A549 (cell line): ENCODE data around the gene GGA2. TPM values are rescaled to one million over a fixed set of nuclear protein-coding genes. Genes with fewer than 3 reads are reported as not detected.

Experiments used
- ATAC-seq, 2 experiments: fragments of 200-7000 bp in 1 of 2; fragments of >200 bp in 1 of 2; cut with Nextera tagmentation in 1 of 2; cut with Tn5 transposase in 1 of 2; 3 replicates each; pipeline versions ENCODE4 v1.8.0 to v1.9.1; 2018 to 2020; ENCODE audit warnings: mild to moderate bottlenecking in 1 of 2, moderate library complexity in 1 of 2
- CTCF ChIA-PET: fragments of 300-600 bp; sonication (Branson Sonifier 250); formaldehyde crosslinking; extraction: SDS; loops from one replicate; lab custom pipeline; 2021; ENCODE audit warnings: antibody characterized with exemption, inconsistent platforms; lab: Yijun Ruan, JAX
- POLR2A ChIA-PET: fragments of 350-600 bp; formaldehyde crosslinking; extraction: SDS; loops from one replicate; lab custom pipeline; 2021; ENCODE audit warnings: antibody characterized with exemption, inconsistent platforms; lab: Yijun Ruan, JAX
- DNase-seq, 2 experiments: peaks; one replicate each; pipeline versions ENCODE4 v3.0.0 to v3.0.0-alpha.2; 2011 to 2016; ENCODE audit warnings: low read depth in 1 of 2, low spot score in 1 of 2
- FAIRE-seq: peaks from 2 replicates; lab custom pipeline; 2011; peaks lifted over from hg19 to GRCh38; lab: Jason Lieb, UNC
- H3K27ac ChIP-seq, 2 experiments: fragments of >200 bp; sonication (Bioruptor Twin); formaldehyde crosslinking; 3 replicates each; pipeline ENCODE4 v1.5.1; 2016 to 2017
- H3K4me1 ChIP-seq: fragments of >200 bp; sonication (Bioruptor Twin); formaldehyde crosslinking; 3 replicates; pipeline ENCODE4 v1.6.1; 2016
- H3K4me2 ChIP-seq: fragments of >200 bp; sonication (Bioruptor Twin); formaldehyde crosslinking; 3 replicates; pipeline ENCODE4 v1.6.1; 2016
- H3K4me3 ChIP-seq: fragments of >200 bp; sonication (Bioruptor Twin); formaldehyde crosslinking; 3 replicates; pipeline ENCODE4 v1.5.1; 2016
- H3K9me3 ChIP-seq: fragments of >200 bp; sonication (Bioruptor Twin); formaldehyde crosslinking; 3 replicates; pipeline ENCODE4 v1.6.1; 2016
- EHMT2 ChIP-seq: fragments of 200-600 bp; sonication (generic); IDR thresholded peaks from 2 replicates; pipeline ENCODE4 v1.6.1; 2016; ENCODE audit warnings: antibody characterized with exemption, low read depth, mild to moderate bottlenecking, moderate library complexity
- ESRRA ChIP-seq: fragments of 150-350 bp; IDR thresholded peaks from 2 replicates; pipeline ENCODE4 v1.6.1; 2014; ENCODE audit warnings: mild to moderate bottlenecking, low read length, borderline replicate concordance
- FOSL2 ChIP-seq, 2 experiments: fragments of 450-650 bp in 1 of 2; fragments of >200 bp in 1 of 2; sonication (Bioruptor Twin) in 1 of 2; formaldehyde crosslinking; IDR thresholded peaks; 2 replicates each; pipeline versions ENCODE4 v1.5.0 to v1.6.1; 2016 to 2020; ENCODE audit warnings: mild to moderate bottlenecking in 1 of 2, moderate library complexity in 1 of 2
- FOXS1 ChIP-seq: fragments of 250-450 bp; sonication (Bioruptor Pico); IDR thresholded peaks from 2 replicates; pipeline ENCODE4 v1.5.0; 2020; ENCODE audit warnings: mild to moderate bottlenecking, moderate library complexity
- HOXA7 ChIP-seq: fragments of 250-450 bp; sonication (Bioruptor Pico); IDR thresholded peaks from 2 replicates; pipeline ENCODE4 v1.5.0; 2020; ENCODE audit warnings: mild to moderate bottlenecking, moderate library complexity
- JUN ChIP-seq, 2 experiments: fragments of >200 bp; sonication (Bioruptor Twin); formaldehyde crosslinking; IDR thresholded peaks; 2 replicates in 1 of 2; 3 replicates in 1 of 2; pipeline ENCODE4 v1.6.1; 2016 to 2017
- KDM1A ChIP-seq: fragments of 200-600 bp; sonication (generic); IDR thresholded peaks from 2 replicates; pipeline ENCODE4 v1.6.1; 2016; ENCODE audit warnings: low read depth, mild to moderate bottlenecking
- MAZ ChIP-seq: fragments of 150-350 bp; IDR thresholded peaks from 2 replicates; pipeline ENCODE4 v1.6.1; 2014; ENCODE audit warnings: antibody characterized with exemption, low read depth, low read length, borderline replicate concordance
- MYC ChIP-seq: IDR thresholded peaks from 2 replicates; pipeline ENCODE4 v1.6.1; 2012; ENCODE audit warnings: mild to moderate bottlenecking, inconsistent platforms, low read length, improper control_type of control experiment, borderline replicate concordance
- NR3C1 ChIP-seq: fragments of >200 bp; sonication (Bioruptor Twin); formaldehyde crosslinking; IDR thresholded peaks from 3 replicates; pipeline ENCODE4 v1.6.1; 2017
- PHF8 ChIP-seq: fragments of 200-600 bp; sonication (generic); IDR thresholded peaks from 2 replicates; pipeline ENCODE4 v1.6.1; 2016; ENCODE audit warnings: low read depth, mild to moderate bottlenecking, antibody characterized with exemption, moderate library complexity, borderline replicate concordance
- POLR2A ChIP-seq: IDR thresholded peaks from 2 replicates; pipeline ENCODE4 v1.6.1; 2012; ENCODE audit warnings: mild to moderate bottlenecking, low read length
- TFCP2L1 ChIP-seq: fragments of 250-450 bp; sonication (Bioruptor Pico); IDR thresholded peaks from 2 replicates; pipeline ENCODE4 v1.5.0; 2021; ENCODE audit warnings: mild to moderate bottlenecking
- WGBS: methylation state at CpG from one replicate; pipeline ENCODE4 v1.1.6; 2017; ENCODE audit errors: missing lambda C conversion rate; 5-methylcytosine and 5-hydroxymethylcytosine counted together
- polyA plus RNA-seq, 4 experiments: library from polyadenylated mRNA; depleted of rRNA in 3 of 4; stranded (reverse); fragments of >200 nt; fragmentation: RNase III in 1 of 4; extraction: RNeasy Plus Mini Kit Qiagen cat#74134 plus additional on column Dnase treatment in 1 of 4; gene quantifications; 2 replicates in 3 of 4; 3 replicates in 1 of 4; pipeline ENCODE4 v1.2.3, GENCODE V29; 2011 to 2017
- TF ChIP-seq, protein P1 (sequence below): fragments of 200-600 bp; sonication (generic); IDR thresholded peaks from 2 replicates; pipeline ENCODE4 v1.6.1; 2016; ENCODE audit warnings: antibody characterized with exemption, mild to moderate bottlenecking, moderate library complexity
- TF ChIP-seq, protein P2 (sequence below): fragments of >200 bp; sonication (Bioruptor Twin); formaldehyde crosslinking; IDR thresholded peaks from 2 replicates; pipeline ENCODE4 v1.6.1; 2016
- TF ChIP-seq, protein P3 (sequence below): IDR thresholded peaks from 2 replicates; pipeline ENCODE4 v1.6.1; 2012; ENCODE audit warnings: low read depth, borderline replicate concordance
- TF ChIP-seq, protein P4 (sequence below): IDR thresholded peaks from 2 replicates; pipeline ENCODE4 v1.6.1; 2012

The GGA2 gene
- polyA plus RNA-seq, 2 of the 4 experiments (the other 2 are of a cell fraction), result 33.1 to 57.9 TPM

DNA sequence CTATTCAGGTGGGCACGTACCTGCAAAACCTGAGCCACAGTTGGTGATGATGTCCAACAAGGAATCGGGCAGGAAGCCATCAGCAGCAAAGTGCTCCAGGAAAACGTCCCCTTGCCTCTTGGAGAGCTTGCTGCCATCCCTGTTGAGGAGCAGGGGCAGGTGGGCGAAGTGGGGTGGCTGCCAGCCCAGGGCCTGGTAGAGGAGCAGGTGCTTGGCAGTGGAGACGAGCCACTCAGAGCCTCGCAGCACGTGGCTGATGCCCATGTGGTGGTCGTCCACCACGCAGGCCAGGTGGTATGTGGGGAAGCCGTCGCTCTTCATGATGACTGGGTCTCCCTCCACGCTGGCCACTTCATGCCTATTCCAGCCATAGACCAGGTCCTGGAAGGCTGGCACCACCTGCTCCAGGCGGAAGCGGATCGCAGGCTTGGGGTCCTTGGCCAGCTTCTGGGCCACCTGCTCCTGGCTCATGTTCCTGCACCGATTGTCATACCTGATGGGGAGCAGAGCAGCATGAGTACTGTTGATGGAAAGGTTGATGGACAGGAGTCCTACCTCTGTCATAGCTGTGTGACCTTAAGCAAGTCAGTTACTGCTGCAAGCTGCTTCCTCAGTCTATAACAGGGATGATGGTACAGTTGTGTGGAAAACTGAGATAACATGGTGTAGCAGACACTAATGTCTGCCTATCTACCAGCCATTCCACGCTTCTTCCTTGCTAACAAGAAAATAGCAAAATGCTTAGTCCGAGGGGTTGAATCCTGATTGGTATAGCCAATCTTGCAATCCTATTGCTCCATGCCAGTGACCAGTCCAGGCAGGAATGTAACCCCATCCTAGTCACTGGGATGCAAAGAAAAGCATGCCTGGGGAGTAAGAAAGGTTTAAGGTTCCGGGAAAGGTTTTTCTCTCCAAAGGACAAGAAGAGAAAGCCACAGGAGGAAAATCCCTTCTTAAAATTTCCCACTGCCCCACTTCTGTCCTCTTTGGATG lies 24.9 kb upstream of the GGA2 start:
- ATAC-seq, result no peak
- 0 out of 6 replicates have a peak overlapping the region, but pooled peaks of 1 of the 2 experiments have one; percentile 2 for H3K27ac ChIP-seq
- CTCF ChIA-PET, result interaction anchor here (1.4 to 3.3 kb wide), 2 partner anchors 10 to 101 kb away, joined by 3 to 12 read pairs; no protein-coding TSS in a partner anchor
- H3K4me1 ChIP-seq, result peaks cover 32% of the 10 kb centered on the region
- WGBS, result 92% methylated on average over 17 of the region's 19 CpGs
- H3K4me2 ChIP-seq, result no peak overlapping the region
- no peak for TF ChIP-seq JUN (IDR thresholded peaks at IDR 0.05)
- TF ChIP-seq, all 56 proteins: peak for 0
- POLR2A ChIA-PET, result no interaction called here
- Histone ChIP-seq H3K9me3 (no peaks in the 10 kb centered on the region), H3K4me3 (no peak overlapping the region)
- DNase-seq (no peak), FAIRE-seq (no peak)

DNA sequence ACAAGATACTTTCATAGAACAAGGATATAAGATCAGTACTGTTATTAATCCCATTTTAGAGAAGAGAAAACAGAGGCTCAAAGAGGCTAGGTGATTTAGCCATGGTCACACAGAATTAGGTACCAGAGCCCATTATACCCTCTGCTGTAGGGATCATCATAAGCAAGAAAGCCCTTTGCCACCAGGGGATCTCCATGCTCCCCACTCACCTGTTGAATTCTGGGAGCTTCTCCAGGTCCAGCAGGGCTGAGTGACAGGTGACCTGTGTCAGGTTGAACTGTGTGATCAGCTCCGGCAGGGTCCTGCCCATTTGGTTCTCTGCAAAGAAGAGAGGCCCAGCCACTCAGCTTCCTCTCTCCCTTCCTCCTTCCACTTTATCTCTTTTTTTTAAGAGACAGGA lies 22.2 kb upstream of the GGA2 start:
- H3K27ac ChIP-seq, result no peak overlapping the region
- DNase-seq (no peak), FAIRE-seq (no peak)
- ChIA-PET POLR2A (no interaction called here), CTCF (interaction anchor here (1.0 kb wide), 1 partner anchor 16 kb away, joined by 3 read pairs; no protein-coding TSS in a partner anchor)
- peaks cover 19% of the 10 kb centered on the region; the same call in 2 of the 3 replicates for H3K4me1 ChIP-seq
- WGBS, result 100% methylated on average over 1 of the region's 1 CpG
- no peak overlapping the region for H3K4me2 ChIP-seq
- TF ChIP-seq TFCP2L1 (CRISPR knock-in tag) (no peak), NR3C1 (no peak), FOSL2 (IDR thresholded peaks at IDR 0.05) (no peak), FOSL2 (CRISPR knock-in tag; IDR thresholded peaks at IDR 0.05) (no peak), MYC (no peak), KDM1A (no peak), POLR2A (no peak), MAZ (no peak), PHF8 (no peak), HOXA7 (CRISPR knock-in tag) (no peak), ESRRA (no peak), FOXS1 (CRISPR knock-in tag) (no peak), EHMT2 (no peak)
- TF ChIP-seq, protein P1, sequence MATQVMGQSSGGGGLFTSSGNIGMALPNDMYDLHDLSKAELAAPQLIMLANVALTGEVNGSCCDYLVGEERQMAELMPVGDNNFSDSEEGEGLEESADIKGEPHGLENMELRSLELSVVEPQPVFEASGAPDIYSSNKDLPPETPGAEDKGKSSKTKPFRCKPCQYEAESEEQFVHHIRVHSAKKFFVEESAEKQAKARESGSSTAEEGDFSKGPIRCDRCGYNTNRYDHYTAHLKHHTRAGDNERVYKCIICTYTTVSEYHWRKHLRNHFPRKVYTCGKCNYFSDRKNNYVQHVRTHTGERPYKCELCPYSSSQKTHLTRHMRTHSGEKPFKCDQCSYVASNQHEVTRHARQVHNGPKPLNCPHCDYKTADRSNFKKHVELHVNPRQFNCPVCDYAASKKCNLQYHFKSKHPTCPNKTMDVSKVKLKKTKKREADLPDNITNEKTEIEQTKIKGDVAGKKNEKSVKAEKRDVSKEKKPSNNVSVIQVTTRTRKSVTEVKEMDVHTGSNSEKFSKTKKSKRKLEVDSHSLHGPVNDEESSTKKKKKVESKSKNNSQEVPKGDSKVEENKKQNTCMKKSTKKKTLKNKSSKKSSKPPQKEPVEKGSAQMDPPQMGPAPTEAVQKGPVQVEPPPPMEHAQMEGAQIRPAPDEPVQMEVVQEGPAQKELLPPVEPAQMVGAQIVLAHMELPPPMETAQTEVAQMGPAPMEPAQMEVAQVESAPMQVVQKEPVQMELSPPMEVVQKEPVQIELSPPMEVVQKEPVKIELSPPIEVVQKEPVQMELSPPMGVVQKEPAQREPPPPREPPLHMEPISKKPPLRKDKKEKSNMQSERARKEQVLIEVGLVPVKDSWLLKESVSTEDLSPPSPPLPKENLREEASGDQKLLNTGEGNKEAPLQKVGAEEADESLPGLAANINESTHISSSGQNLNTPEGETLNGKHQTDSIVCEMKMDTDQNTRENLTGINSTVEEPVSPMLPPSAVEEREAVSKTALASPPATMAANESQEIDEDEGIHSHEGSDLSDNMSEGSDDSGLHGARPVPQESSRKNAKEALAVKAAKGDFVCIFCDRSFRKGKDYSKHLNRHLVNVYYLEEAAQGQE, result no peak
- TF ChIP-seq, protein P2, sequence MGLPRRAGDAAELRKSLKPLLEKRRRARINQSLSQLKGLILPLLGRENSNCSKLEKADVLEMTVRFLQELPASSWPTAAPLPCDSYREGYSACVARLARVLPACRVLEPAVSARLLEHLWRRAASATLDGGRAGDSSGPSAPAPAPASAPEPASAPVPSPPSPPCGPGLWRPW, result no peak
- TF ChIP-seq, protein P3, sequence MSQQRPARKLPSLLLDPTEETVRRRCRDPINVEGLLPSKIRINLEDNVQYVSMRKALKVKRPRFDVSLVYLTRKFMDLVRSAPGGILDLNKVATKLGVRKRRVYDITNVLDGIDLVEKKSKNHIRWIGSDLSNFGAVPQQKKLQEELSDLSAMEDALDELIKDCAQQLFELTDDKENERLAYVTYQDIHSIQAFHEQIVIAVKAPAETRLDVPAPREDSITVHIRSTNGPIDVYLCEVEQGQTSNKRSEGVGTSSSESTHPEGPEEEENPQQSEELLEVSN, result no peak
- TF ChIP-seq, protein P4, sequence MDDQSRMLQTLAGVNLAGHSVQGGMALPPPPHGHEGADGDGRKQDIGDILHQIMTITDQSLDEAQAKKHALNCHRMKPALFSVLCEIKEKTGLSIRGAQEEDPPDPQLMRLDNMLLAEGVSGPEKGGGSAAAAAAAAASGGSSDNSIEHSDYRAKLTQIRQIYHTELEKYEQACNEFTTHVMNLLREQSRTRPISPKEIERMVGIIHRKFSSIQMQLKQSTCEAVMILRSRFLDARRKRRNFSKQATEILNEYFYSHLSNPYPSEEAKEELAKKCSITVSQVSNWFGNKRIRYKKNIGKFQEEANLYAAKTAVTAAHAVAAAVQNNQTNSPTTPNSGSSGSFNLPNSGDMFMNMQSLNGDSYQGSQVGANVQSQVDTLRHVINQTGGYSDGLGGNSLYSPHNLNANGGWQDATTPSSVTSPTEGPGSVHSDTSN, result no peak
- TF ChIP-seq, all 56 proteins: peak for 0
- Histone ChIP-seq H3K4me3 (no peak overlapping the region), H3K9me3 (no peaks in the 10 kb centered on the region)
- no peak for ATAC-seq
